ENCODE results near the gene ENDOG.
"Not testable (repeated sequence)": the region's sequence is repeated elsewhere in the genome, so short reads cannot be mapped to it uniquely, and the experiment has no call there.

GRCh38 chr9:128854454-128854853 is 36.2 kb downstream of the ENDOG start:
- TF ChIP-seq POLR2A, CTCF (IDR thresholded peaks at IDR 0.05): not testable (repeated sequence)

Data from testis (tissue), 2 donors.